Keratinocyte (primary cell): ENCODE measurements around the gene LSM5.

Experiments used
- EZH2 ChIP-seq: IDR thresholded peaks from one replicate; pipeline ENCODE4 v1.6.1; 2012; ENCODE audit warnings: inconsistent platforms, mild to moderate bottlenecking, low read length, moderate library complexity
- TF ChIP-seq, protein P1 (sequence below), 3 experiments: IDR thresholded peaks in 1 of 3; conservative IDR thresholded peaks in 1 of 3; optimal IDR thresholded peaks in 1 of 3; 2 replicates in 2 of 3; 3 replicates in 1 of 3; pipeline versions ENCODE3 to v1.5.1; 2011; ENCODE audit warnings: low read length in 3 of 3, mild to moderate bottlenecking in 3 of 3, moderate library complexity in 2 of 3, control low read depth in 1 of 3, inconsistent platforms in 1 of 3; ENCODE audit not compliant: insufficient read depth in 2 of 3; ENCODE audit errors: extremely low read depth in 1 of 3

DNA sequence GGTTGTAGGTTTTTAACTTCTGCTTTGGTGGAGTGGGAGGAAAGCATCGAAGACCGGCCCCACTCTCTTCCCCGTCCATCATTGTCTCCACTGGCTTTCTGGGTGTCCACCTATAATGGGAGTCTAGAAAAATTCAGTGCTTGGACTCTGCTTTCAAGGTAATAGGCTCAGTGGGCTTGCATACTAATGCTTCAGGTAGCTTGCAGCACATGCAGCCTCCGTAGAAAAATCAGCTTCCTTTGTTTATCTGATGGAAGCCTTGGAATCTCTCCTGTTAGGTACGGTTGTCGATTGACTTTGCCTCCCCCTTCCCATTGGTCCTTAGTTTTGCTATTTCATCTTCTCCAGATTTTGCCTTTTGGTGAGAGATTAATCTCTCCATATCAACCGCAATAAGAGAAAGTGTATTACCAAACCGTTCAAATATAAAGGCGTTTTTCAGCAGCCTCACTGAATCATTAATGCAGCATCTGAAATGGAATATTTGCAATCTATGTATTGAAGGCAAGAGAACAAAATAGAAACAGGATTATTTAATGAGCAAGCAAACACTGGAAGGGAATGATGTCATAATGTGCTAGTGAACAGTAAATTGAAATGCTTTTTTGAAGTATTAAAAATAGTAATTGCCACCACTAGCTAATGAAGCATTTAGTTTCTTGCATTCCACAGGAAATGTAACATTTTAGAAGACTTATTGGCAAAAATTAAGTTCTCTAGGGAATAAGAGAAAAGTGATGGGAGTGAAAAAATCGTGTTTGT, 6.1 kb upstream of the LSM5 start:
- TF ChIP-seq, protein P1, sequence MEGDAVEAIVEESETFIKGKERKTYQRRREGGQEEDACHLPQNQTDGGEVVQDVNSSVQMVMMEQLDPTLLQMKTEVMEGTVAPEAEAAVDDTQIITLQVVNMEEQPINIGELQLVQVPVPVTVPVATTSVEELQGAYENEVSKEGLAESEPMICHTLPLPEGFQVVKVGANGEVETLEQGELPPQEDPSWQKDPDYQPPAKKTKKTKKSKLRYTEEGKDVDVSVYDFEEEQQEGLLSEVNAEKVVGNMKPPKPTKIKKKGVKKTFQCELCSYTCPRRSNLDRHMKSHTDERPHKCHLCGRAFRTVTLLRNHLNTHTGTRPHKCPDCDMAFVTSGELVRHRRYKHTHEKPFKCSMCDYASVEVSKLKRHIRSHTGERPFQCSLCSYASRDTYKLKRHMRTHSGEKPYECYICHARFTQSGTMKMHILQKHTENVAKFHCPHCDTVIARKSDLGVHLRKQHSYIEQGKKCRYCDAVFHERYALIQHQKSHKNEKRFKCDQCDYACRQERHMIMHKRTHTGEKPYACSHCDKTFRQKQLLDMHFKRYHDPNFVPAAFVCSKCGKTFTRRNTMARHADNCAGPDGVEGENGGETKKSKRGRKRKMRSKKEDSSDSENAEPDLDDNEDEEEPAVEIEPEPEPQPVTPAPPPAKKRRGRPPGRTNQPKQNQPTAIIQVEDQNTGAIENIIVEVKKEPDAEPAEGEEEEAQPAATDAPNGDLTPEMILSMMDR (optimal IDR thresholded peaks at IDR 0.05 in 1 of 3, IDR thresholded peaks at IDR 0.05 in 1 of 3, conservative IDR thresholded peaks at IDR 0.05 in 1 of 3; ENCODE audit: extremely low read depth in 1 of 3, insufficient read depth in 2 of 3, low read length in 3 of 3): no peak
- TF ChIP-seq EZH2: no peak
